Measurements from ENCODE around the gene GMEB1.

GRCh38 chr1:28646040-28646439, 22.5 kb upstream of the GMEB1 start:
- TF ChIP-seq CTCF (IDR thresholded peaks at IDR 0.05; ENCODE audit: poor library complexity) (no peak), EZH2phosphoT487 (IDR thresholded peaks at IDR 0.05; ENCODE audit: low read depth, severe bottlenecking, unreplicated experiment) (no peak), EZH2 (IDR thresholded peaks at IDR 0.05; ENCODE audit: borderline replicate concordance) (no peak)

All from hepatocyte (in vitro differentiated cells).